CD14-positive monocyte (primary cell): ENCODE data around the gene CTNND2. TPM values are rescaled to one million over a fixed set of nuclear protein-coding genes. Genes with fewer than 3 reads are reported as not detected.

Experiments
- DNase-seq, 3 donors: peaks; one replicate each; pipeline ENCODE4 v3.0.0-alpha.2; 2011 to 2022
- H2AFZ ChIP-seq: 2 replicates; pipeline ENCODE4 v1.6.0; 2012; ENCODE audit warnings: mild to moderate bottlenecking, low read depth, low read length, inconsistent platforms; ENCODE audit not compliant: insufficient read depth, poor library complexity, severe bottlenecking
- H3K27ac ChIP-seq, 2 donors: 1 replicate in 1 of 2; 2 replicates in 1 of 2; pipeline ENCODE4 v1.5.1; 2012 to 2013; ENCODE audit warnings: low read length in 2 of 2, control low read depth in 1 of 2, inconsistent platforms in 1 of 2, low read depth in 1 of 2, mild to moderate bottlenecking in 1 of 2
- H3K27me3 ChIP-seq, 2 donors: one replicate each; pipeline versions ENCODE4 v1.6.0 to v1.6.1; 2011 to 2013; ENCODE audit warnings: low read length in 2 of 2; ENCODE audit not compliant: control insufficient read depth in 2 of 2, insufficient read depth in 2 of 2
- H3K36me3 ChIP-seq, 2 donors: replicated peaks in 1 of 2; 1 replicate in 1 of 2; 2 replicates in 1 of 2; pipeline versions ENCODE4 v1.5.1 to v1.6.1; 2012 to 2013; ENCODE audit warnings: low read length in 2 of 2, control low read depth in 1 of 2, inconsistent platforms in 1 of 2, mild to moderate bottlenecking in 1 of 2; ENCODE audit not compliant: insufficient read depth in 2 of 2, control insufficient read depth in 1 of 2
- H3K4me1 ChIP-seq, 2 donors: 1 replicate in 1 of 2; 2 replicates in 1 of 2; pipeline versions ENCODE4 v1.5.1 to v1.6.1; 2012 to 2013; ENCODE audit warnings: low read length in 2 of 2, control low read depth in 1 of 2, inconsistent platforms in 1 of 2, mild to moderate bottlenecking in 1 of 2, moderate library complexity in 1 of 2; ENCODE audit not compliant: insufficient read depth in 2 of 2, control insufficient read depth in 1 of 2
- H3K4me2 ChIP-seq: replicated peaks from 2 replicates; pipeline ENCODE3; 2012; ENCODE audit warnings: low read length, moderate library complexity, mild to moderate bottlenecking; ENCODE audit not compliant: poor library complexity, severe bottlenecking; ENCODE audit errors: extremely low read depth
- H3K4me3 ChIP-seq, 3 experiments: fragments of 200-600 bp in 1 of 3; sonication (generic) in 1 of 3; replicated peaks in 1 of 3; 1 replicate in 2 of 3; 2 replicates in 1 of 3; pipeline ENCODE4 v1.5.1; 2011 to 2013; ENCODE audit warnings: low read length in 3 of 3, mild to moderate bottlenecking in 3 of 3, control low read depth in 2 of 3, low read depth in 2 of 3, inconsistent platforms in 1 of 3, moderate library complexity in 1 of 3
- H3K79me2 ChIP-seq: 2 replicates; pipeline ENCODE4 v1.6.0; 2012; ENCODE audit warnings: mild to moderate bottlenecking, control low read depth, inconsistent platforms, low read length, moderate library complexity; ENCODE audit not compliant: insufficient read depth
- H3K9ac ChIP-seq: 2 replicates; pipeline ENCODE4 v1.6.0; 2017; ENCODE audit warnings: low read length, mild to moderate bottlenecking; ENCODE audit not compliant: insufficient read depth, poor library complexity, severe bottlenecking
- H3K9me3 ChIP-seq, 2 donors: replicated peaks in 1 of 2; 1 replicate in 1 of 2; 2 replicates in 1 of 2; pipeline versions ENCODE4 v1.5.1 to v1.6.1; 2012 to 2013; ENCODE audit warnings: low read length in 2 of 2, control low read depth in 1 of 2; ENCODE audit not compliant: control insufficient read depth in 1 of 2, insufficient read depth in 1 of 2
- H4K20me1 ChIP-seq: 2 replicates; pipeline ENCODE4 v1.6.0; 2012; ENCODE audit warnings: mild to moderate bottlenecking, low read length, control low read depth, moderate library complexity; ENCODE audit not compliant: insufficient read depth
- H3K27ac Mint-ChIP-seq, 7 donors: one replicate each; pipeline ENCODE4 v1.8.0; 2020; ENCODE audit warnings: mild to moderate bottlenecking in 7 of 7, mixed read lengths in 7 of 7, moderate library complexity in 6 of 7, inconsistent platforms in 2 of 7
- H3K27me3 Mint-ChIP-seq, 3 donors: one replicate each; pipeline ENCODE4 v1.8.0; 2021 to 2022; ENCODE audit warnings: low read depth in 3 of 3, mild to moderate bottlenecking in 3 of 3, mixed read lengths in 3 of 3, moderate library complexity in 3 of 3, inconsistent platforms in 1 of 3
- H3K36me3 Mint-ChIP-seq, 2 donors: one replicate each; pipeline ENCODE4 v1.8.0; 2020; ENCODE audit warnings: mixed read lengths in 2 of 2, inconsistent platforms in 1 of 2, mild to moderate bottlenecking in 1 of 2
- H3K4me1 Mint-ChIP-seq: one replicate; pipeline ENCODE4 v1.8.0; 2020; ENCODE audit warnings: mild to moderate bottlenecking, mixed read lengths
- H3K4me3 Mint-ChIP-seq, 2 donors: one replicate each; pipeline ENCODE4 v1.8.0; 2020; ENCODE audit warnings: mild to moderate bottlenecking in 2 of 2, mixed read lengths in 2 of 2, moderate library complexity in 1 of 2
- H3K9me3 Mint-ChIP-seq, 7 donors: one replicate each; pipeline ENCODE4 v1.8.0; 2020 to 2022; ENCODE audit warnings: mixed read lengths in 7 of 7, mild to moderate bottlenecking in 6 of 7, moderate library complexity in 6 of 7, inconsistent platforms in 2 of 7
- CTCF ChIP-seq: fragments of 200-600 bp; IDR thresholded peaks from one replicate; pipeline ENCODE4 v1.8.0; 2022; ENCODE audit warnings: antibody characterized with exemption, mild to moderate bottlenecking
- WGBS: methylation state at CpG from one replicate; pipeline ENCODE4 v1.1.5; 2013; ENCODE audit warnings: missing lambda C conversion rate; ENCODE audit not compliant: insufficient coverage; 5-methylcytosine and 5-hydroxymethylcytosine counted together
- intact Hi-C, 2 donors: fragments of 100-400 bp; cut with micrococcal nuclease; formaldehyde crosslinking; loops; one replicate each; pipeline versions ENCODE4 v1.15.0 to v1.15.1; 2023
- polyA plus RNA-seq, 3 donors: library from polyadenylated mRNA; depleted of rRNA in 1 of 3; unstranded in 2 of 3; stranded (reverse) in 1 of 3; fragments of 300-500 nt in 2 of 3; fragments of >200 nt in 1 of 3; fragmentation: Illumina TruSeq in 2 of 3; gene quantifications; 1 replicate in 2 of 3; 2 replicates in 1 of 3; pipeline ENCODE4 v1.2.3, GENCODE V29; 2012 to 2021

Gene CTNND2
- polyA plus RNA-seq, 3 donors: not detected

DNA sequence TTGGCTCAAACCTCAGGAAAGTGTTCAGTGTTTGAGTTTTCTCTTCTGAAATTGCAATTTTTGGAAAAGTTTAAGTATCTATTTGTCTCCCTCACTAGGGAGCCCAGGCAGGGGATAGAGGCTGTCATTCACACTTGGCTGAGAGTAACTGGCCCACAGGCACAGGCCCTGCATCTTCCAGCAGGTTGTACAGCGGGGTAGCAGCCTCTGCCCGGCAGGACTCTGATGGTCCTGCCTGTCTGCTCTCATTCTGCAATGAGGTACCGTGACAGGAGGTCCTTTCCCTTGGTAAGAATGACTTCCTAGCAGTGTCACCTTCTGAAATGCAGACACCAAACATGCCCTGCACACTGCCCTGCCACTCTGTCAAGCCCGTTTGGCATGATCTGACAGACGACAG is 860.4 kb downstream of the CTNND2 start:
- no peak for DNase-seq
- Mint-ChIP-seq H3K4me1 (no peaks in the 10 kb centered on the region), H3K27me3 (peaks cover 0 to 4% (median 2%) of the 10 kb centered on the region in 3 donors), H3K27ac (no peak overlapping the region), H3K9me3 (peaks cover 0 to 3% (median 0%) of the 10 kb centered on the region in 7 donors), H3K4me3 (no peak overlapping the region), H3K36me3 (no peaks in the 10 kb centered on the region)
- H3K79me2 ChIP-seq: no peaks in the 10 kb centered on the region
- no peak overlapping the region for H3K27ac ChIP-seq
- no peak overlapping the region for H3K4me2 ChIP-seq
- no peaks in the 10 kb centered on the region for H4K20me1 ChIP-seq
- no peak for TF ChIP-seq CTCF
- no peak overlapping the region for H3K9ac ChIP-seq
- H2AFZ ChIP-seq: no peak overlapping the region
- H3K4me1 ChIP-seq: no peaks in the 10 kb centered on the region
- no peak overlapping the region for H3K4me3 ChIP-seq
- H3K36me3 ChIP-seq: no peaks in the 10 kb centered on the region
- intact Hi-C loops: no loop called here
- WGBS: 92% methylated on average over 3 of the region's 5 CpGs
- no peaks in the 10 kb centered on the region for H3K9me3 ChIP-seq
- no peaks in the 10 kb centered on the region for H3K27me3 ChIP-seq

DNA sequence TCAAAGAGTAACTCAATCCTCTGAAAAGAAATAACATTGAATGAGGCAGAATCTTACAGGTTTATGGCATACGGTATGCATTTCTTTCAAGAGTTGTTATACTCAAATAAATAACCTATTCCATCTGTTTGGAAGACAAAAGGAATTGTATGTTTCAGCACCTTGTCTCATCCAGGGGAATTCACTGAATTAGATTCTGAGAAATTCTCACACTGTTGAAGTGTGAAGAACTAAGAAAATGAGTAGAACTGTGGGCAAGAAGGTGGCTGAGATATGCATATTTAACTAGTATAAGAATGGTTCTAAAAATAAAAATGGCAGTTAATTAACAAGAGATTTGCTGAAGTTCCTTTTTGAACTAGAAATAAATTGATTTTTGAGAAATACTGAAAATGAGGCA is 863.9 kb downstream of the CTNND2 start:
- peaks cover under 1 to 8% (median under 1%) of the 10 kb centered on the region in 3 donors for H3K27me3 Mint-ChIP-seq

More for the DNA sequence above, 863.9 kb downstream of the CTNND2 start:
- no peak overlapping the region for H3K27ac ChIP-seq
- Mint-ChIP-seq H3K4me3 (no peak overlapping the region), H3K36me3 (no peaks in the 10 kb centered on the region), H3K4me1 (no peaks in the 10 kb centered on the region), H3K27ac (no peak overlapping the region), H3K9me3 (peaks cover 0 to 1% (median 0%) of the 10 kb centered on the region in 7 donors)
- no peaks in the 10 kb centered on the region for H4K20me1 ChIP-seq
- H3K79me2 ChIP-seq: no peaks in the 10 kb centered on the region
- no peaks in the 10 kb centered on the region for H3K9me3 ChIP-seq
- H3K9ac ChIP-seq: no peak overlapping the region
- H3K36me3 ChIP-seq: no peaks in the 10 kb centered on the region
- WGBS: no CpG with 5 or more reads among the region's 1 CpG
- H3K27me3 ChIP-seq: no peaks in the 10 kb centered on the region
- no peak for TF ChIP-seq CTCF
- intact Hi-C loops: no loop called here
- H3K4me1 ChIP-seq: no peaks in the 10 kb centered on the region
- H3K4me3 ChIP-seq: no peak overlapping the region
- H3K4me2 ChIP-seq: no peak overlapping the region
- no peak for DNase-seq
- no peak overlapping the region for H2AFZ ChIP-seq
